Fibroblast of the aortic adventitia (primary cell): ENCODE data around the gene CTNNAL1. TPM values are rescaled to one million over a fixed set of nuclear protein-coding genes. Genes with fewer than 3 reads are reported as not detected.
"Not testable (repeated sequence)": the region's sequence is repeated elsewhere in the genome, so short reads cannot be mapped to it uniquely, and the experiment has no call there.

Source experiments
- DNase-seq: peaks from one replicate; pipeline ENCODE4 v3.0.0-alpha.2; 2010; ENCODE audit warnings: low read depth
- H3K4me3 ChIP-seq: 2 replicates; pipeline ENCODE4 v1.5.1; 2011; ENCODE audit warnings: low read depth, mild to moderate bottlenecking, control low read depth, low read length, moderate library complexity
- CTCF ChIP-seq: IDR thresholded peaks from 2 replicates; pipeline ENCODE4 v1.5.1; 2011; ENCODE audit warnings: mild to moderate bottlenecking, low read length, control low read depth, inconsistent platforms; ENCODE audit not compliant: insufficient read depth
- total RNA-seq: library from RNA; depleted of rRNA; stranded (reverse); fragments of >200 nt; gene quantifications from 2 replicates; pipeline ENCODE4 v1.2.3, GENCODE V29; 2012; ENCODE audit warnings: low replicate concordance

CTNNAL1 gene
- total RNA-seq, 1 donor, result 89.8 TPM

DNA sequence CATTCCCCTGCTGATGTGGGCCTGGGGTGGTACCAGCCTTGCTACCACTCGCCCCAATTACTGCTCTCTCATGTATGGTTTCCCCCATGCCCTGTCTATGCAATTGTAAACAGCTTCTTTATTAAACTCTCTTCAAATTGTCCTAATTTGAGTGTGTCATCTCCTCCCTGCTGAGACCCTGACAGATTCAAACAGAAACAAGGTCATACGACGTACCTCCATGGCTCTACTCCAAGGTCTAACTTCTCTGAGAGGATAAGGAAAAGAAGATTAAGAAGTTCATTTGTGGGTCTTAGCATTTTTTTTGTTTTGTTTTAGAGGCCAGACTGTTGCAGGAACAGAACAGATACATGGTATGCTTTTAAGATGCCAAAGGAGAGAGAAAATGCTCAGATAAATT, 41.1 kb downstream of the CTNNAL1 start:
- DNase-seq, result no peak
- no peak for TF ChIP-seq CTCF

GRCh38 chr9:108971392-108971791, 41.9 kb downstream of the CTNNAL1 start:
- not testable (repeated sequence) for DNase-seq, H3K4me3 ChIP-seq

More for the DNA sequence above, 41.1 kb downstream of the CTNNAL1 start:
- no peak overlapping the region for H3K4me3 ChIP-seq

- no peak for DNase-seq
- H3K4me3 ChIP-seq, result no peak overlapping the region
- no peak for TF ChIP-seq CTCF
Measured at GRCh38 chr9:108967916-108968315, 45.4 kb downstream of the CTNNAL1 start.

- no peak overlapping the region for H3K4me3 ChIP-seq
- no peak for TF ChIP-seq CTCF
- no peak for DNase-seq
Measured at GRCh38 chr9:108963459-108964143, 49.7 kb downstream of the CTNNAL1 start.

- no peak overlapping the region for H3K4me3 ChIP-seq
- no peak for TF ChIP-seq CTCF
- DNase-seq, result no peak
Measured at GRCh38 chr9:108961151-108961550, 52.1 kb downstream of the CTNNAL1 start.

DNA sequence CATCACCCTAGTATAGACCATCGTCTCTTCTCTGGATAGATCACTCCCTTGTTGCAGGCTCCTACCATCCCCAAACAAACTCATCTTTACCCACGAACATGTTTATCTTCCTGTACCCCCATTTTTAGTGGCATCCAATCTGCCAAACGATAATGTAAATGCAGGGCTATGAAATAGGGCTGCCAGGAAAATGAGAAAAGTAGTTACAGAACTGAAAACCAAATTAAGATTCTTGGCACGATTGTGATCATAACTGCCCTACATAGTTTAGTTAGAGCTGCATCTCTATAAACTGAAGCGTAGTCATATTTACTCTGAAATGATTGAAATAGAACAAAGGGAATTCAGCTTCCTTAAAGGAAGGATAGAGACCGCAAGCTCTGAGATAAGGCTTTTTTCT, 53.0 kb downstream of the CTNNAL1 start:
- TF ChIP-seq CTCF, result no peak
- H3K4me3 ChIP-seq, result no peak overlapping the region
- no peak for DNase-seq

- no peak for TF ChIP-seq CTCF
- DNase-seq, result no peak
- H3K4me3 ChIP-seq, result no peak overlapping the region
Measured at GRCh38 chr9:108956631-108957026, 56.7 kb downstream of the CTNNAL1 start.
